Pons (tissue), 1 donor: Measurements from ENCODE around the gene VDAC1.
A peak's percentile ranks its signal among the peaks of the same experiment; 100 is the strongest.

Experiments used
- DNase-seq: peaks from one replicate; pipeline ENCODE4 v3.0.0-alpha.2; 2016; ENCODE audit warnings: low spot score

Gene VDAC1

GRCh38 chr5:133926489-133927299, 78.1 kb downstream of the VDAC1 start:
- DNase-seq = no peak

- DNase-seq = no peak
These were observed 78.8 kb downstream of the VDAC1 start for GRCh38 chr5:133925866-133926488.

GRCh38 chr5:133925269-133925668, 79.5 kb downstream of the VDAC1 start:
- DNase-seq = no peak

- peak; percentile 49 for DNase-seq
These were observed 80.4 kb downstream of the VDAC1 start for GRCh38 chr5:133924221-133924920.

- no peak for DNase-seq
These were observed 82.8 kb downstream of the VDAC1 start for GRCh38 chr5:133921979-133922378.
